Neural progenitor cell (in vitro differentiated cells): ENCODE data around the gene PRODH. TPM values are rescaled to one million over a fixed set of nuclear protein-coding genes. Genes with fewer than 3 reads are reported as not detected.
"Not testable (repeated sequence)": the region's sequence is repeated elsewhere in the genome, so short reads cannot be mapped to it uniquely, and the experiment has no call there.

ENCODE experiments used
- DNase-seq: peaks from one replicate; pipeline ENCODE4 v3.0.0-alpha.2; 2016; ENCODE audit warnings: low spot score
- H2AFZ ChIP-seq: fragments of 200-600 bp; sonication (generic); replicated peaks from 2 replicates; pipeline ENCODE4 v1.6.1; 2016; ENCODE audit warnings: antibody characterized with exemption
- H3F3A ChIP-seq: fragments of 200-600 bp; sonication (generic); 2 replicates; pipeline ENCODE4 v1.6.1; 2016; ENCODE audit warnings: antibody characterized with exemption, low read depth
- H3K27ac ChIP-seq: fragments of 200-600 bp; sonication (generic); 2 replicates; pipeline ENCODE4 v1.5.1; 2016; ENCODE audit warnings: mild to moderate bottlenecking
- H3K27me3 ChIP-seq: fragments of 200-600 bp; sonication (generic); 2 replicates; pipeline ENCODE4 v1.6.1; 2016; ENCODE audit warnings: mild to moderate bottlenecking, moderate library complexity
- H3K36me3 ChIP-seq: fragments of 200-600 bp; sonication (generic); 2 replicates; pipeline ENCODE4 v1.5.1; 2016
- H3K4me1 ChIP-seq: fragments of 200-600 bp; sonication (generic); 2 replicates; pipeline ENCODE4 v1.6.1; 2016; ENCODE audit warnings: mixed run types
- H3K4me2 ChIP-seq: fragments of 200-600 bp; sonication (generic); 2 replicates; pipeline ENCODE4 v1.6.1; 2016
- H3K4me3 ChIP-seq: fragments of 200-600 bp; sonication (generic); 2 replicates; pipeline ENCODE4 v1.5.1; 2016
- H3K79me2 ChIP-seq: fragments of 200-600 bp; sonication (generic); 2 replicates; pipeline ENCODE4 v1.6.1; 2016; ENCODE audit warnings: low read depth
- H3K9ac ChIP-seq: fragments of 200-600 bp; sonication (generic); 2 replicates; pipeline ENCODE4 v1.6.1; 2016
- H3K9me3 ChIP-seq: fragments of 200-600 bp; sonication (generic); 2 replicates; pipeline ENCODE4 v1.5.1; 2016; ENCODE audit warnings: low read depth
- H4K20me1 ChIP-seq: fragments of 200-600 bp; sonication (generic); 2 replicates; pipeline ENCODE4 v1.6.1; 2016; ENCODE audit warnings: low read depth
- H3K27ac Mint-ChIP-seq: 3 replicates; pipeline ENCODE4 v1.8.0; 2021; ENCODE audit warnings: mixed read lengths
- H3K27me3 Mint-ChIP-seq: 2 replicates; pipeline ENCODE4 v1.8.0; 2022; ENCODE audit warnings: low read depth, mild to moderate bottlenecking, inconsistent platforms, moderate library complexity, mixed read lengths; ENCODE audit not compliant: insufficient read depth
- H3K36me3 Mint-ChIP-seq: 3 replicates; pipeline ENCODE4 v1.8.0; 2021; ENCODE audit warnings: mixed read lengths
- H3K4me1 Mint-ChIP-seq: 3 replicates; pipeline ENCODE4 v1.8.0; 2021; ENCODE audit warnings: mixed read lengths
- H3K4me3 Mint-ChIP-seq: 3 replicates; pipeline ENCODE4 v1.8.0; 2021; ENCODE audit warnings: mild to moderate bottlenecking, moderate library complexity, mixed read lengths
- H3K9me3 Mint-ChIP-seq: 3 replicates; pipeline ENCODE4 v1.8.0; 2020; ENCODE audit warnings: mixed read lengths
- CTCF ChIP-seq: fragments of 200-600 bp; sonication (generic); IDR thresholded peaks from 2 replicates; pipeline ENCODE4 v1.5.1; 2017; ENCODE audit warnings: antibody characterized with exemption, mild to moderate bottlenecking
- EZH2 ChIP-seq: fragments of 200-600 bp; sonication (generic); IDR thresholded peaks from 2 replicates; pipeline ENCODE4 v1.6.1; 2017; ENCODE audit warnings: antibody characterized with exemption, mild to moderate bottlenecking, moderate library complexity
- EZH2phosphoT487 ChIP-seq: fragments of 200-600 bp; sonication (generic); IDR thresholded peaks from 2 replicates; pipeline ENCODE4 v1.6.1; 2017; ENCODE audit warnings: antibody characterized with exemption
- total RNA-seq: library from RNA; depleted of rRNA; stranded (reverse); fragments of >200 nt; gene quantifications from 2 replicates; pipeline ENCODE4 v1.2.3, GENCODE V29; 2015; ENCODE audit warnings: low replicate concordance

PRODH gene
- total RNA-seq, 1 donor from 2014 or later: 9.3 TPM

- no peaks in the 10 kb centered on the region for H3K36me3 ChIP-seq
- Mint-ChIP-seq H3K9me3 (peaks cover 18% of the 10 kb centered on the region), H3K4me1 (peaks cover 8% of the 10 kb centered on the region), H3K36me3 (peaks cover 4% of the 10 kb centered on the region), H3K27me3 (no peaks in the 10 kb centered on the region), H3K27ac (no peak overlapping the region), H3K4me3 (no peak overlapping the region)
- no peaks in the 10 kb centered on the region for H3K9me3 ChIP-seq
- peaks cover 8% of the 10 kb centered on the region for H3K27me3 ChIP-seq
- H2AFZ ChIP-seq: no peak overlapping the region
- no peak overlapping the region for H3K4me2 ChIP-seq
- no peaks in the 10 kb centered on the region for H3K4me1 ChIP-seq
- H3K9ac ChIP-seq: no peak overlapping the region
- no peak overlapping the region for H3K4me3 ChIP-seq
- H4K20me1 ChIP-seq: no peaks in the 10 kb centered on the region
- no peaks in the 10 kb centered on the region for H3F3A ChIP-seq
- no peaks in the 10 kb centered on the region for H3K79me2 ChIP-seq
- no peak overlapping the region for H3K27ac ChIP-seq
- DNase-seq: no peak
- TF ChIP-seq EZH2phosphoT487 (no peak), EZH2 (no peak), CTCF (no peak)
These were observed 39.5 kb upstream of the PRODH start for GRCh38 chr22:18975434-18976196.

GRCh38 chr22:18974477-18975180, 38.5 kb upstream of the PRODH start:
- no peaks in the 10 kb centered on the region for H3K79me2 ChIP-seq
- H3K27ac ChIP-seq: no peak overlapping the region
- Mint-ChIP-seq H3K9me3 (peaks cover 12% of the 10 kb centered on the region), H3K27me3 (peaks cover 2% of the 10 kb centered on the region), H3K27ac (no peak overlapping the region), H3K4me3 (no peak overlapping the region), H3K36me3 (peaks cover 2% of the 10 kb centered on the region), H3K4me1 (peaks cover 10% of the 10 kb centered on the region)
- H3F3A ChIP-seq: no peaks in the 10 kb centered on the region
- H3K4me2 ChIP-seq: no peak overlapping the region
- H2AFZ ChIP-seq: no peak overlapping the region
- no peak for TF ChIP-seq EZH2phosphoT487
- TF ChIP-seq CTCF: no peak
- no peak for TF ChIP-seq EZH2
- no peaks in the 10 kb centered on the region for H3K36me3 ChIP-seq
- H3K4me1 ChIP-seq: no peaks in the 10 kb centered on the region
- no peaks in the 10 kb centered on the region for H4K20me1 ChIP-seq
- H3K4me3 ChIP-seq: no peak overlapping the region
- H3K9ac ChIP-seq: no peak overlapping the region
- no peak for DNase-seq
- peaks cover 10% of the 10 kb centered on the region for H3K27me3 ChIP-seq
- H3K9me3 ChIP-seq: no peaks in the 10 kb centered on the region

- DNase-seq: peak; percentile 18
- peaks cover 12% of the 10 kb centered on the region for H3K4me1 Mint-ChIP-seq
- H3K9me3 ChIP-seq: no peaks in the 10 kb centered on the region
- H3K9ac ChIP-seq: no peak overlapping the region
- H4K20me1 ChIP-seq: peaks cover 3% of the 10 kb centered on the region
- H3K4me3 ChIP-seq: no peak overlapping the region
- no peaks in the 10 kb centered on the region for H3K4me1 ChIP-seq
- H3K9me3 Mint-ChIP-seq: peaks cover 10% of the 10 kb centered on the region
- peaks cover 10% of the 10 kb centered on the region for H3K27me3 ChIP-seq
- no peak for TF ChIP-seq CTCF
- TF ChIP-seq EZH2phosphoT487: no peak
- TF ChIP-seq EZH2: no peak
- H3K4me3 Mint-ChIP-seq: no peak overlapping the region
- no peak overlapping the region for H3K4me2 ChIP-seq
- no peak overlapping the region for H2AFZ ChIP-seq
- no peaks in the 10 kb centered on the region for H3K36me3 Mint-ChIP-seq
- H3F3A ChIP-seq: no peaks in the 10 kb centered on the region
- H3K27me3 Mint-ChIP-seq: peaks cover 6% of the 10 kb centered on the region
- no peak overlapping the region for H3K27ac ChIP-seq
- no peaks in the 10 kb centered on the region for H3K79me2 ChIP-seq
- no peaks in the 10 kb centered on the region for H3K36me3 ChIP-seq
- no peak overlapping the region for H3K27ac Mint-ChIP-seq
These were observed 37.4 kb upstream of the PRODH start for GRCh38 chr22:18973264-18974031.

- not testable (repeated sequence) for H3K4me1 ChIP-seq, DNase-seq, H3K4me3 Mint-ChIP-seq, H3K9ac ChIP-seq, H2AFZ ChIP-seq, H3F3A ChIP-seq, H3K27ac ChIP-seq, H3K4me3 ChIP-seq, H3K36me3 Mint-ChIP-seq, H3K27me3 ChIP-seq, H3K9me3 ChIP-seq, H3K9me3 Mint-ChIP-seq, H3K36me3 ChIP-seq, H3K79me2 ChIP-seq, H3K4me2 ChIP-seq, H3K27me3 Mint-ChIP-seq, H3K27ac Mint-ChIP-seq
- peaks cover 16% of the 10 kb centered on the region for H3K4me1 Mint-ChIP-seq
- peaks cover 11% of the 10 kb centered on the region for H4K20me1 ChIP-seq
These were observed 36.5 kb upstream of the PRODH start for GRCh38 chr22:18972591-18972990.

GRCh38 chr22:18972029-18972428, 35.9 kb upstream of the PRODH start:
- not testable (repeated sequence) for H3K27ac Mint-ChIP-seq, DNase-seq, H3K9me3 ChIP-seq, H3K79me2 ChIP-seq, H3K9ac ChIP-seq, H3K27me3 ChIP-seq, H3K36me3 Mint-ChIP-seq, H3K36me3 ChIP-seq, H3K4me3 ChIP-seq, H2AFZ ChIP-seq, H3K9me3 Mint-ChIP-seq, H3F3A ChIP-seq, H3K4me1 ChIP-seq, H3K27ac ChIP-seq, H3K4me2 ChIP-seq, H3K27me3 Mint-ChIP-seq
- H3K4me1 Mint-ChIP-seq: peaks cover 17% of the 10 kb centered on the region
- H4K20me1 ChIP-seq: peaks cover 13% of the 10 kb centered on the region
- peak overlapping the region; percentile 85 for H3K4me3 Mint-ChIP-seq
